Cardiac fibroblast (primary cell): ENCODE results near the gene LY6G6F.
A peak's percentile ranks its signal among the peaks of the same experiment; 100 is the strongest.

ENCODE experiments used
- DNase-seq, 2 donors: peaks; one replicate each; pipeline versions ENCODE4 v3.0.0 to v3.0.0-alpha.2; 2010; ENCODE audit warnings: low read depth in 2 of 2
- H3K4me3 ChIP-seq, 2 donors: replicated peaks in 1 of 2; 1 replicate in 1 of 2; 2 replicates in 1 of 2; pipeline ENCODE4 v1.5.1; 2011; ENCODE audit warnings: low read depth in 2 of 2, low read length in 2 of 2, mild to moderate bottlenecking in 2 of 2, moderate library complexity in 1 of 2
- CTCF ChIP-seq: IDR thresholded peaks from one replicate; pipeline ENCODE4 v1.5.1; 2011; ENCODE audit warnings: low read depth, mild to moderate bottlenecking, low read length, inconsistent platforms

Gene LY6G6F

GRCh38 chr6:31660381-31661261 lies 46.0 kb upstream of the LY6G6F start, which contains the start of gene C6orf47:
Gene C6orf47, minus strand, starts transcription at chr6:31660778. Its CDS starts 831 bp downstream, at chr6:31659947.
- TF ChIP-seq CTCF: no peak
- peak within 1 kb of the TSS; percentile 88 to 95 for H3K4me3 ChIP-seq
- peak; percentile 78 to 87 for DNase-seq

GRCh38 chr6:31661262-31662123 lies 45.2 kb upstream of the LY6G6F start:
- DNase-seq: no peak
- H3K4me3 ChIP-seq: no peak overlapping the region
- no peak for TF ChIP-seq CTCF

GRCh38 chr6:31662124-31662723 lies 44.4 kb upstream of the LY6G6F start:
- no peak for TF ChIP-seq CTCF
- DNase-seq: no peak

GRCh38 chr6:31663126-31663960 lies 43.3 kb upstream of the LY6G6F start:
- peak overlapping the region; percentile 92 to 98 for H3K4me3 ChIP-seq
- TF ChIP-seq CTCF: no peak
- DNase-seq: peak in 1 of 2 donors; percentile 73

More at GRCh38 chr6:31662124-31662723, 44.4 kb upstream of the LY6G6F start:
- H3K4me3 ChIP-seq: no peak overlapping the region

- peak overlapping the region; percentile 92 to 98 for H3K4me3 ChIP-seq
- DNase-seq: peak; percentile 73 to 82
- TF ChIP-seq CTCF: peak; percentile 5
Observed at GRCh38 chr6:31663961-31664789, 42.5 kb upstream of the LY6G6F start.
